GM19193 (cell line): Measurements from ENCODE around the gene BNC2.

Source experiments
- POLR2A ChIP-seq: IDR thresholded peaks from 4 replicates; pipeline ENCODE4 v1.6.1; 2011; ENCODE audit not compliant: insufficient read depth, insufficient read length; ENCODE audit errors: extremely low read depth

The BNC2 gene

GRCh38 chr9:16469184-16469583 lies 401.3 kb downstream of the BNC2 start:
- no peak for TF ChIP-seq POLR2A

GRCh38 chr9:16461851-16462250 lies 408.6 kb downstream of the BNC2 start:
- TF ChIP-seq POLR2A, result no peak

GRCh38 chr9:16461137-16461840 lies 409.2 kb downstream of the BNC2 start:
- no peak for TF ChIP-seq POLR2A

DNA sequence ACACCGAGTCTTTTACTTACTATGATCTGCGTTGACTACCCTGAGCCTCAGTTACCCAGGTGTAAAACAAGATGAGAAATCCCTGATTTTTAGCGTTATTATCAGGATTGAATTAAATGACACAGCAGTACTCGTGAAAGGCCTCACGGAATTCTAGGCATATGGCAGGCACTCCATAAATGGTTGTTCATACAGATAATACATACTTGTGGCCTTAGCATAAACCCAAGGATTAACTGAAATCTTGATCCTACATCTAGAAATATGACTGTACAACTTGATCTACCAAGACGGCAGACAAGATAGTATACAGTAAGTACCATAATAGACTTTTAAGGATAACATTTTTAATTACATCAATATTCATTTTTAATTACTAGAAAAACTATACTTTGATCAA lies 409.8 kb downstream of the BNC2 start:
- TF ChIP-seq POLR2A, result no peak

- no peak for TF ChIP-seq POLR2A
These were observed 410.9 kb downstream of the BNC2 start for GRCh38 chr9:16459421-16460148.

- no peak for TF ChIP-seq POLR2A
These were observed 411.6 kb downstream of the BNC2 start for GRCh38 chr9:16458696-16459420.

DNA sequence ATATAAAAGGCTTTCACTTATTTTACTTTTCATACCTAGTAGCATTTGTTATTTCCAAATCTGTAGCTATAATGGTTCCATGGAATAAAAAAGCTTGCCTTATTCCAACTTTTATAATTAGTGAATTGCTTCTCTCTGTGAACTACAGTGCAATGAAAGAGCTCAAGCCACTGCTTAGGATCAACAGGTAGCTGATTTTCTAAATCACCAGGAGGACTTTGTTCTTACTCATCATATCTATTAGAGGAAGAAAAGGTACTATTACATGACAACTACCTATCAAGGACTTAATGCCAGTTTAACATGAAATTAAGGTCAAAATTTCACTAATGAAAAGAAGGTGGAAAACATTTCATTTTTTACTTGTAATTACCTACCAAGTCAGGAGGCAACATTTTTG lies 414.6 kb downstream of the BNC2 start:
- no peak for TF ChIP-seq POLR2A

- TF ChIP-seq POLR2A, result no peak
These were observed 417.1 kb downstream of the BNC2 start for GRCh38 chr9:16453390-16453789.

DNA sequence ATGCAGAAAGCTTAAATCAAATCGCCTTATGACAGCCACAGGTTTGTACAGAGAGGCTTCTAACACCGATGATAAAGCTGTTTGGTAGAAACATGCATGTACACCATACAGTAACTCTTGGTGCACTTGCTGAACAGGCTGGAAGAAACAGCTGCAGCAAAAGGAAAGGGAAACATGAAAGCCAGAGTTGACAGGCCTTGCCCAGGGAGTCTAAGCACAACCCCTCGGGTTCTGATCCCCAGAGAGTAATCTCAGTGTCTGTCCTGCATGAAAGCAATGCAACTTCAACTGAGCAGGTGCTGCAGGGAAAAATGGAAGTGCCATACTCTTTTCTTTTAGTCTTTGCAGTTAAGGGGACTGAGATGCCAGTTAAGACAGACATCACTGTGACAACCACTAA lies 419.9 kb downstream of the BNC2 start:
- no peak for TF ChIP-seq POLR2A

DNA sequence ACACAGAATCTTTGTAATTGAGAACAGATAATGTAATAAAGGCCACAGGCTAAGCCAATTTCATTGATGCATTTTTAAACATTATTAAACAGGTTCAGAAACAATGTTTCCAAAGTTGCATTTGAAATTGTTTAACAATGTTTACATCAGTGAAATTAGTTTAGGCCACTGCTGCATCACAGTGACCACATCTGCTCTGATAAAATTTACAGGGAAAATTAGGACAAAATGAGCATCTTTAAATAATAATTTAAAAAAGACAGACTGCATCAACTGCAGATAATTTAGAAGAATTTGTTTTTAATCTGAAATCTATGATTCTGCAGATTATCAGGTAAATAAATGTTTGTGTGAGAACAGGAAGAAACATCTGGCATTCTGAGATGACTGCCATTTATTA lies 420.4 kb downstream of the BNC2 start:
- no peak for TF ChIP-seq POLR2A

DNA sequence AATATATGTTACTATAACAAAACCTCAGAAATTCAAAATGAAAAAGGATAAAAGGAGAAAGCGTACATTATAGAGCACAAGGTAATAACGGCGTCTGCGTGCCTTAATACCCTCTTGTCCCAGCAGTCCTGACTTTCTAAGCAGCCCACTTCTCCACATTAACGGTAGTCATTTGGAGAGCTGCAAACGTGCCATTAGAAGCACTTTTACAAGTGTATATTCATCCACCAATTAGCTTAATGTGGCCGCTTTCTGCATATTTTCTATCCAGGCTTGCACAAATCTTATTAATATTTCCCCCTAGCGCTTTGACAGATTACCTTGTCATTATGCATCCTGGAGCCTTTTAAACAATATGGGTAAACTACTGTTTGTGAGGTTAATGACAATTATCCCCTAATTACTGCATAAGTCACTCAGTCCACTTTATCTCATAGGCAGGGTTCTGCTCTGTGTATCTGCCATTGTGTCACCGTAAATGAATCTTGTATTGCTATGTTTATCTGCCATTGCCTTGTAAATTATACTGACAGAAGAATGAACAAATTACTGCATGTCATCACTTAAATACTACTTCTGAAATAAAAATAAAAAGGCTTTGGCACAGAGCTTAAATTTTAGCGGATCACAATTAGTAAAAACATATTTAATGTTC lies 421.3 kb downstream of the BNC2 start:
- TF ChIP-seq POLR2A, result no peak

GRCh38 chr9:16447946-16448345 lies 422.5 kb downstream of the BNC2 start:
- no peak for TF ChIP-seq POLR2A

GRCh38 chr9:16446636-16447035 lies 423.8 kb downstream of the BNC2 start:
- TF ChIP-seq POLR2A, result no peak

- TF ChIP-seq POLR2A, result no peak
These were observed 425.1 kb downstream of the BNC2 start for GRCh38 chr9:16445141-16445920.
